Thyroid gland (tissue), 4 donors: ENCODE measurements around the gene IL27RA. TPM values are rescaled to one million over a fixed set of nuclear protein-coding genes. Genes with fewer than 3 reads are reported as not detected.
A peak's percentile ranks its signal among the peaks of the same experiment; 100 is the strongest.

Source experiments
- DNase-seq, 2 donors: peaks; one replicate each; pipeline ENCODE4 v3.0.0-alpha.2; 2019
- H3K27ac ChIP-seq, 3 donors: fragments of 200-600 bp; sonication (generic); 1 replicate in 2 of 3; 2 replicates in 1 of 3; pipeline ENCODE4 v1.5.1; 2016 to 2019; ENCODE audit warnings: mild to moderate bottlenecking in 1 of 3, moderate library complexity in 1 of 3
- H3K27me3 ChIP-seq: fragments of 200-600 bp; sonication (generic); one replicate; pipeline ENCODE4 v1.5.1; 2019
- H3K36me3 ChIP-seq, 2 donors: fragments of 200-600 bp; sonication (generic); one replicate each; pipeline ENCODE4 v1.5.1; 2016 to 2019
- H3K4me1 ChIP-seq, 2 donors: fragments of 200-600 bp; sonication (generic); one replicate each; pipeline ENCODE4 v1.5.1; 2017 to 2019
- H3K4me3 ChIP-seq, 3 donors: fragments of 200-600 bp; sonication (generic); replicated peaks in 1 of 3; 1 replicate in 2 of 3; 2 replicates in 1 of 3; pipeline ENCODE4 v1.5.1; 2016; ENCODE audit warnings: mild to moderate bottlenecking in 1 of 3
- H3K9me3 ChIP-seq: fragments of 200-600 bp; sonication (generic); one replicate; pipeline ENCODE4 v1.5.1; 2017
- CTCF ChIP-seq, 6 experiments: fragments of 200-600 bp in 3 of 6; fragments of 450-650 bp in 3 of 6; sonication (generic) in 3 of 6; IDR thresholded peaks; one replicate each; pipeline ENCODE4 v1.5.1; 2016 to 2019; ENCODE audit warnings: antibody characterized with exemption in 6 of 6, mild to moderate bottlenecking in 2 of 6, inconsistent platforms in 1 of 6, moderate library complexity in 1 of 6
- POLR2A ChIP-seq, 2 donors: fragments of 450-650 bp; IDR thresholded peaks; one replicate each; pipeline ENCODE4 v1.6.1; 2017; ENCODE audit warnings: antibody characterized with exemption in 2 of 2, mild to moderate bottlenecking in 2 of 2, moderate library complexity in 1 of 2
- WGBS, 2 donors: methylation state at CpG; one replicate each; pipeline ENCODE4 v1.1.5; 2017; 5-methylcytosine and 5-hydroxymethylcytosine counted together
- intact Hi-C: fragments of 100-400 bp; cut with DNase I; formaldehyde crosslinking; loops from one replicate; pipeline ENCODE4 v1.15.1; 2023
- total RNA-seq, 4 donors: library from RNA; depleted of rRNA; stranded (reverse); fragments of >200 nt; gene quantifications; one replicate each; pipeline ENCODE4 v1.2.3, GENCODE V29; 2016

IL27RA gene
- total RNA-seq, 4 donors from 2014 or later, result 1.9 to 4.9 (median 3.4) TPM

GRCh38 chr19:13987101-13987890 lies 44.3 kb upstream of the IL27RA start:
- peak; percentile 76 to 77 for DNase-seq
- WGBS, 2 donors, result 61 to 64% methylated on average over 10 to 12 of the region's 17 CpGs
- Histone ChIP-seq H3K9me3 (no peaks in the 10 kb centered on the region), H3K4me1 (peaks cover 25 to 38% of the 10 kb centered on the region in 2 donors), H3K36me3 (peaks cover under 1 to 10% of the 10 kb centered on the region in 2 donors), H3K4me3 (no peak overlapping the region), H3K27me3 (no peaks in the 10 kb centered on the region), H3K27ac (peak overlapping the region; percentile 76 to 84 (median 78))
- intact Hi-C loops, result no loop called here
- TF ChIP-seq POLR2A (IDR thresholded peaks at IDR 0.05) (no peak), CTCF (IDR thresholded peaks at IDR 0.05) (no peak)

GRCh38 chr19:13989487-13989886 lies 42.1 kb upstream of the IL27RA start:
- DNase-seq, result no peak
- no peak overlapping the region for H3K4me3 ChIP-seq
- WGBS, 2 donors, result 92 to 95% methylated on average over 7 of the region's 7 CpGs
- no peaks in the 10 kb centered on the region for H3K9me3 ChIP-seq
- H3K36me3 ChIP-seq, result peaks cover 0 to 11% of the 10 kb centered on the region in 2 donors
- intact Hi-C loops, result no loop called here
- H3K27me3 ChIP-seq, result no peaks in the 10 kb centered on the region
- TF ChIP-seq POLR2A (IDR thresholded peaks at IDR 0.05), result no peak
- no peak for TF ChIP-seq CTCF (IDR thresholded peaks at IDR 0.05)
- H3K4me1 ChIP-seq, result peaks cover 25 to 37% of the 10 kb centered on the region in 2 donors
- H3K27ac ChIP-seq, result no peak overlapping the region

GRCh38 chr19:13990085-13990484 lies 41.5 kb upstream of the IL27RA start:
- DNase-seq, result no peak

GRCh38 chr19:13992025-13992424 lies 39.5 kb upstream of the IL27RA start:
- H3K4me1 ChIP-seq, result peaks cover 9 to 12% of the 10 kb centered on the region in 2 donors
- H3K27me3 ChIP-seq, result no peaks in the 10 kb centered on the region
- 97% methylated on average over 7 of the region's 7 CpGs for whole genome bisulfite sequencing, 2 donors
- no peak overlapping the region for H3K27ac ChIP-seq
- TF ChIP-seq POLR2A (IDR thresholded peaks at IDR 0.05) (no peak), CTCF (IDR thresholded peaks at IDR 0.05) (no peak)
- H3K4me3 ChIP-seq, result no peak overlapping the region
- no peaks in the 10 kb centered on the region for H3K9me3 ChIP-seq
- DNase-seq, result no peak
- intact Hi-C loops, result no loop called here
- H3K36me3 ChIP-seq, result peaks cover 0 to 11% of the 10 kb centered on the region in 2 donors

More at GRCh38 chr19:13990085-13990484, 41.5 kb upstream of the IL27RA start:
- no peaks in the 10 kb centered on the region for H3K27me3 ChIP-seq
- H3K4me1 ChIP-seq, result peaks cover 25 to 31% of the 10 kb centered on the region in 2 donors
- H3K9me3 ChIP-seq, result no peaks in the 10 kb centered on the region
- H3K27ac ChIP-seq, result no peak overlapping the region
- H3K36me3 ChIP-seq, result peaks cover 0 to 11% of the 10 kb centered on the region in 2 donors
- no peak for TF ChIP-seq CTCF (IDR thresholded peaks at IDR 0.05)
- TF ChIP-seq POLR2A (IDR thresholded peaks at IDR 0.05), result no peak
- no peak overlapping the region for H3K4me3 ChIP-seq
- WGBS, 2 donors, result 88% methylated on average over 8 of the region's 8 CpGs
- intact Hi-C loops, result no loop called here

- no peaks in the 10 kb centered on the region for H3K27me3 ChIP-seq
- H3K27ac ChIP-seq, result no peak overlapping the region
- peaks cover 0 to 11% of the 10 kb centered on the region in 2 donors for H3K36me3 ChIP-seq
- no peaks in the 10 kb centered on the region for H3K4me1 ChIP-seq
- H3K9me3 ChIP-seq, result no peaks in the 10 kb centered on the region
- DNase-seq, result no peak
- WGBS, 2 donors, result 85 to 86% methylated on average over 16 to 22 of the region's 22 CpGs
- H3K4me3 ChIP-seq, result no peak overlapping the region
- intact Hi-C loops, result no loop called here
- no peak for TF ChIP-seq CTCF (IDR thresholded peaks at IDR 0.05)
- no peak for TF ChIP-seq POLR2A (IDR thresholded peaks at IDR 0.05)
These were observed 37.8 kb upstream of the IL27RA start for GRCh38 chr19:13993590-13994300.
